ENCODE results near the gene SZT2.

Gene SZT2

DNA sequence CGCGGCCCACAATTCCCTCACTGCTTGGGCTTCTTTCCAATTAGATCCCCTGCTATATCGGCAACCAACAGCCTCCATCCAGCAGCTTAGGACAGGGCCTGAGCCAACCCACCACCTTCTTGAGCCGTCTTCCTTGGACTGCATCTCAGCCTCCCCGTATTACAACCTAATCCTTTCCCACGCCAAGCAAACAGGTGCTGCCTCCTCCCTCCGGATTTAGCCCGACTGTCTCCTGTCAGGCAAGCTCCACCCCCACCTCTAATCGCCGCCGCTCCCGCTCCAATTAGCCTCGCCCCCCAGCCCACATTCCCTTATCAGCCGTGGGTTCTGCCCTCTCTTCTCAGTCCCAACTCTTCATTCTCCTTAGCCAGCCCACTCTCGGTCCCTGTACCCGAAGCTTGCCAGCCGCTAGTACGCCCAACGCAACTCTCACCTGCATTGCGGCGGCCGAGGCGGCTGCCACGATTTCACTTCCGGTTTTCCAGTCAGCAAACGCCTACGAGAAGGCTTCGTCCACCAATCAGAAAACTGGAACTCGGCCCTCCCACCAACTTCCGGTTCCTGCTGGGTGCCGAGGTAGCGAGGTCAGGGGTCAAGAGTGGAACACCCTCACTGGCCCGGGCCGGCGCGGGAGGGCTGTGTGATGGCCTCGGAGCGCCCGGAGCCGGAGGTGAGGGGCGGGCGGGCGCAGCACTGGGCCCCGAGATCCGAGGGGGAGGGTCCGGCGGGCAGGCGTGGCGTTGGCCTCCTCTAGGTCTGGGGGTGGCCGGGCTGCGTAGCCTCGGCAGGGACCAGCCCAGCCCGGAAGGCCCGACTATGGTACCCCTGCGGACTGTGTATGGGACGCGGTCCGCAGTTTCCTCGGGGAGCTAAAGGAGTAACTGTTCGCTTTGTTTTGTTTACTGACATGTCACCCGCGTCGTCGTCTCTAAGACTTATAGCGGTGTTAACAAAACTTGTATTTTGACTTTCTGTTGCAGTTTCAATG is at the start of gene SZT2, which contains the start of gene MED8:
TSS of gene SZT2 (plus strand) at position 574 of the 988 bp plus-strand sequence. CDS start at position 644, 70 bp downstream.
TSS of gene MED8 (minus strand) at position 475 of the 988 bp plus-strand sequence. CDS start at position 439, 36 bp downstream.
- peak; percentile 94 to 95 for DNase-seq

DNA sequence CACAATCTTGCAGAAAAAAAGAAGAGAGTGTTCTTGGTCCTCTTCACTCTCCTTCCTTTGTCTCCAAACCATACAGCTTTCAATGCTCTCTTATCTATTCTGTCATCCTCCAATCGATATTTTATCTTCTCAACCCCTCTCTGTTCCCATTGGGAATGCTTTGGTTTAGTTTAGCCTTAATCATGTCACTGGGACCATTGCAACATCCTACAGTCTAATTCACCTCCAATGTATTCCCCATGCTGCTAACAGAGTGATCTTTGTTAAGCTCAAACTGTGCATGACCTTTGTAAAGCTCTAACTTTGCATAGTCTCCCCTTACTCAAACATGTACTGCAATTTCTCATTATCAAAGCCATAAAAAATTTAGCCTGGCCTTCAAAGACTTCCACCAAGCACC is 49.1 kb upstream of the SZT2 start:
- no peak for DNase-seq

- DNase-seq: no peak
These were observed 45.3 kb upstream of the SZT2 start for GRCh38 chr1:43344267-43344850.

DNA sequence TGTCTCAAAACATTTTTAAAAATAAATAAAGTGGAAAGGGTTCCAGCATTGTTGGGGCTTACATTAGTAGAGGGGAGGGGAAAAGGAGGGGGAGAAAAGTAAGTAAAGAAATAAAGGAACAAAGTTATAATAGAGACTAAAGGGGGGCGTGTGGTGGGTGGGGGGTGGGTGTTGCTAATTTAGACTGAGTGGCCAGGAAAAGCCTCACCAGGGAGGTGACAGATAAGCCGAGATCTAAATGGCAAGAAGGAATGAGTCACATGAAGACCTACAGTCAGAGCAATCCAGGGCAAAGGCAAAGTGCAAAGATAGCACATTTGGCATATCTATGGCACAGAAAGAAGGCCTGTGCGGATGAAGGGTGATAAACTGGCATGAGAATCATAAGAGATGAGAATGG is 44.6 kb upstream of the SZT2 start:
- no peak for DNase-seq

DNA sequence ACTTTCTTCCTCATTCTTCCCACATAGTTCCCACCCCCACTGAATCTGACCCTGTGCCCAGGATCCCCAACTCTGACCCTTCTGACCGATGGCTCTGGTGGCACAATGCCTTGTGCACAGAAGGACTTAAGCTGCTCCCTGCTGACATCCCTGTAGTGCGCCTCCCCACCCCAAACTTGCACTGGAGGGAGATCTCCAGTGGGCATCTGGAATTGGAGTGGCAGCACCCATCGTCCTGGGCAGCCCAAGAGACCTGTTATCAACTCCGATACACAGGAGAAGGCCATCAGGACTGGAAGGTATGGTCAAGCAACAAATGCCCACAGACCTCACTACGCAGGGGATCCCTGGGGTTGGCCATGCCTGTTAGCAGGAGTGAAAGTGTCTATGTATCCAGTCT is 43.1 kb upstream of the SZT2 start:
- no peak for DNase-seq

DNA sequence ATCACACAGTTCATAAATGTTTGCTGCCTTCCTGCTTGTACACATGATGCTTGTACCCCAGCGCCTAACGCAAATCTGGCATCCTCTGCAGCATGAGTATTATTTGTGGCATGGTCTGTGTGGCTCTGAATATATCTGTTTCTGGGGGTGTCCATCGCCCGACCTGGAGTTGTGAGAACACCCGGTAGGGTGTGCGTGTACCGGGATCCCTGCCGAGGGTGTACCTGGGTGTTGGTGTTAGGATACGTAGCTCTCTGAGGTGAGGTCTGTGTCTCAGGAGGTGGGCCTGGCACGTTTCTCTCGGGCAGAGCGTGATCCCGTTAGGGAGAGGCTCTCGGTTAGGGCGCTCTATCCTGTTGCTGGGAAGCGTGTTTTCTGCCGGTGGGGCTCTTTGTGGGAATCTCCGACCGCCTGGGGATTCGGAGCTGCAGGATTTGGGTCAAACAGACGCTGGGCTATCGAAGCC is 41.3 kb upstream of the SZT2 start:
- no peak for DNase-seq

GRCh38 chr1:43348809-43349593 is 40.7 kb upstream of the SZT2 start:
- peak; percentile 85 to 90 for DNase-seq

DNA sequence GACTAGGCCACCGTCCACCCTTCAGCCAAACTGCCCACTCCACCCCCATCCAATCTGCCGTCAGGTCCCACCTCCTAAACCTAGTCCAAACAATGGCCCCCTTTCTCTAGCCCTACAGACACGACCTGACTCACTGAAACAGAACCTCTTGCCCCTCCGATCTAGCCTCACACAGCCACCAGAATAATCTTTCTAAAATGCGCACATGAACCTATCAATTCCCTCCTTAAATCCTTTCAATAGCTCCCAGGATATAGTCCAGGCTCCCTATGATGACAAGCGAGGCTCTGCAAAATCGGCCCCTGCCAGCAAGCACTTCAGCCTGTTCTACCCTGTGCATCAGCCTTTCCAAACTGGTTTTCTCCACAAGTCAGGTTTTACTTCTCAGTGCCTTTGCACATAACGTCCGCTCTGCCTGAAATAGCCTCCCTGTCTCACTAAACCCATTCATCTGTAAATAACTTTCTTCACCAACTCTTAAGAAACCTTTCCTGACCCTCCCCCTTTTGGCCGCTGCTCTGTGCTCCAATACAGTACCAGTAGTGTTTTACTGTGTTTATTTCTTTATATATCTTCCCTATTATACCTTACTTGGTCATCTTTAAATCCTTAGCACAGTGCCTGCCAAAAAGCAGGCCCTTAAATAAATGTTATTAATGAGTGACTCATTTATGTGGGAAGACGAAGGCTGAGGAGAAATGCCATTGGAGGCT is 39.9 kb upstream of the SZT2 start:
- no peak for DNase-seq

GRCh38 chr1:43350976-43351375 is 38.7 kb upstream of the SZT2 start:
- DNase-seq: no peak

- no peak for DNase-seq
These were observed 38.0 kb upstream of the SZT2 start for GRCh38 chr1:43351421-43352350.

GRCh38 chr1:43352351-43352705 is 37.4 kb upstream of the SZT2 start:
- no peak for DNase-seq

- no peak for DNase-seq
These were observed 36.8 kb upstream of the SZT2 start for GRCh38 chr1:43352881-43353280.

- DNase-seq: no peak
These were observed 35.2 kb upstream of the SZT2 start for GRCh38 chr1:43354471-43354870.

GRCh38 chr1:43354936-43355335 is 34.8 kb upstream of the SZT2 start:
- no peak for DNase-seq

GRCh38 chr1:43357251-43357650 is 32.4 kb upstream of the SZT2 start:
- no peak for DNase-seq

GRCh38 chr1:43358121-43358745 is 31.5 kb upstream of the SZT2 start:
- DNase-seq: peak in 1 of 2 donors; percentile 37

- peak; percentile 94 to 97 for DNase-seq
These were observed 30.7 kb upstream of the SZT2 start, which contains the start of gene CDC20 for GRCh38 chr1:43358746-43359693. CDC20 (plus strand) TSS chr1:43358981; CDS start chr1:43359216, 235 bp downstream.

- DNase-seq: no peak
These were observed 30.0 kb upstream of the SZT2 start for GRCh38 chr1:43359696-43360095.

- no peak for DNase-seq
These were observed 29.1 kb upstream of the SZT2 start for GRCh38 chr1:43360616-43361015.

Data from CD4-positive, alpha-beta T cell treated with Interferon alpha-2 for 1 hour (primary cell).